Spleen (tissue), 11 donors: ENCODE results near the gene NKAIN2. TPM values are rescaled to one million over a fixed set of nuclear protein-coding genes. Genes with fewer than 3 reads are reported as not detected.

ENCODE experiments used
- DNase-seq: peaks from one replicate; pipeline ENCODE4 v3.0.0-alpha.2; 2020
- H3K27ac ChIP-seq, 8 donors: fragments of 200-600 bp; sonication (generic) in 7 of 8; 1 replicate in 4 of 8; 2 replicates in 4 of 8; pipeline versions ENCODE4 v1.5.0 to v1.8.0; 2016 to 2021; ENCODE audit warnings: inconsistent platforms in 4 of 8, mild to moderate bottlenecking in 4 of 8, moderate library complexity in 1 of 8
- H3K27me3 ChIP-seq, 7 donors: fragments of 200-600 bp; sonication (generic) in 6 of 7; replicated peaks in 1 of 7; 1 replicate in 4 of 7; 2 replicates in 3 of 7; pipeline versions ENCODE4 v1.5.0 to v1.8.0; 2016 to 2021; ENCODE audit warnings: inconsistent platforms in 3 of 7, mild to moderate bottlenecking in 1 of 7
- H3K36me3 ChIP-seq, 6 donors: fragments of 200-600 bp; sonication (generic) in 5 of 6; 1 replicate in 4 of 6; 2 replicates in 2 of 6; pipeline versions ENCODE4 v1.5.0 to v1.8.0; 2016 to 2021; ENCODE audit warnings: inconsistent platforms in 2 of 6
- H3K4me1 ChIP-seq, 6 donors: fragments of 200-600 bp; sonication (generic) in 5 of 6; 1 replicate in 3 of 6; 2 replicates in 3 of 6; pipeline versions ENCODE4 v1.5.0 to v1.8.0; 2016 to 2021; ENCODE audit warnings: inconsistent platforms in 3 of 6
- H3K4me3 ChIP-seq, 8 donors: fragments of 200-600 bp; sonication (generic) in 7 of 8; 1 replicate in 4 of 8; 2 replicates in 4 of 8; pipeline versions ENCODE4 v1.5.0 to v1.8.0; 2016 to 2021; ENCODE audit warnings: inconsistent platforms in 4 of 8, mild to moderate bottlenecking in 4 of 8, moderate library complexity in 2 of 8
- H3K9me3 ChIP-seq, 8 donors: fragments of 200-600 bp; sonication (generic) in 7 of 8; 1 replicate in 4 of 8; 2 replicates in 4 of 8; pipeline versions ENCODE4 v1.5.0 to v1.8.0; 2016 to 2021; ENCODE audit warnings: inconsistent platforms in 4 of 8
- POLR2A ChIP-seq, 3 donors: fragments of 450-650 bp; IDR thresholded peaks; one replicate each; pipeline ENCODE4 v1.5.1; 2017; ENCODE audit warnings: antibody characterized with exemption in 3 of 3, mild to moderate bottlenecking in 1 of 3
- POLR2AphosphoS5 ChIP-seq, 3 donors: sonication (generic); formaldehyde crosslinking; IDR thresholded peaks; one replicate each; pipeline ENCODE4 v1.5.1; 2017; ENCODE audit warnings: antibody characterized with exemption in 3 of 3
- WGBS, 5 donors: extraction: QIAGEN DNeasy Blood & Tissue Kit in 3 of 5; methylation state at CpG; one replicate each; pipeline versions ENCODE4 v1.1.5 to v1.1.7; 2013 to 2018; 5-methylcytosine and 5-hydroxymethylcytosine counted together
- intact Hi-C: fragments of 100-400 bp; cut with DNase I; formaldehyde crosslinking; loops from one replicate; pipeline ENCODE4 v1.15.0; 2023; ENCODE audit warnings: low total_unique reads
- polyA plus RNA-seq, 3 donors: library from polyadenylated mRNA; stranded (reverse); fragments of 200-250 nt; gene quantifications; one replicate each; pipeline ENCODE4 v1.2.1, GENCODE V29; 2013
- total RNA-seq, 7 donors: library from RNA; depleted of rRNA in 3 of 7; stranded (reverse); fragments of >200 nt in 3 of 7; fragmentation: NEBNext Ultra II Directional in 4 of 7; extraction: Animal tissue kit (Norgen Biotek cat#: 25700) in 4 of 7; gene quantifications; one replicate each; pipeline versions ENCODE4 v1.1.0 to v1.2.1, GENCODE V29; 2016 to 2021
- TF ChIP-seq, protein P1 (sequence below), 11 experiments: fragments of 200-600 bp in 7 of 11; fragments of 450-650 bp in 4 of 11; sonication (generic) in 4 of 11; IDR thresholded peaks in 8 of 11; conservative IDR thresholded peaks in 3 of 11; 1 replicate in 7 of 11; 2 replicates in 4 of 11; pipeline versions ENCODE4 v1.4.0 to v1.8.0; 2016 to 2021; ENCODE audit warnings: antibody characterized with exemption in 11 of 11, inconsistent platforms in 4 of 11, mild to moderate bottlenecking in 1 of 11
- donor health status: healthy with polysubstance abuse.
- donor health status: DM: no; HTN: no; CAD: no; lungs with moderate emphysema.
- donor health status: DM: no; HTN: no; CAD: no.
- donor health status: Bipolar disorder and iron deficiency.
- donor health status: healthy.
- donor health status: DM: no; HTN: no; CAD: no.
- donor health status: DM: yes; HTN: yes; CAD: no.

NKAIN2 gene
- total and polyA plus RNA-seq, 10 donors: 0.13 to 0.51 (median 0.18) TPM; not detected in 4

DNA sequence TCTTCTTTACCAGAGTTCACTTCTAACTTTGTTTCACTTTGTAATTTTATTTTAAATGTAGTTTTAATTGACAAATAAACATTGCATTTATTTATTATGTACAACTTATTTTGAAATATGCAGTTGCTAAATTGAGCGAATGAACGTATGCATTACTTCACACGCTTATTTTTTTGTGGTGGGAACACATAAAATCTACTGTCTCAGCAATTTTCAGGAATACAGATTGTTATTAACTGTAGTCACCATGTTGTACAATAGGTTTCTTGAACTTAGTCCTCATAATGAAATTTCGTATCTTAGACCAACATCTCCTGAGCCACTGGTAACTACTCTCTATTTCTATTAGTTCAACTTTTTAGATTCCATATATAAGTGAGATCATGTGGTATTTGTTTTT, 46.9 kb downstream of the NKAIN2 start:
- peaks cover 0 to 11% (median 0%) of the 10 kb centered on the region in 8 donors for H3K9me3 ChIP-seq
- TF ChIP-seq, protein P1, sequence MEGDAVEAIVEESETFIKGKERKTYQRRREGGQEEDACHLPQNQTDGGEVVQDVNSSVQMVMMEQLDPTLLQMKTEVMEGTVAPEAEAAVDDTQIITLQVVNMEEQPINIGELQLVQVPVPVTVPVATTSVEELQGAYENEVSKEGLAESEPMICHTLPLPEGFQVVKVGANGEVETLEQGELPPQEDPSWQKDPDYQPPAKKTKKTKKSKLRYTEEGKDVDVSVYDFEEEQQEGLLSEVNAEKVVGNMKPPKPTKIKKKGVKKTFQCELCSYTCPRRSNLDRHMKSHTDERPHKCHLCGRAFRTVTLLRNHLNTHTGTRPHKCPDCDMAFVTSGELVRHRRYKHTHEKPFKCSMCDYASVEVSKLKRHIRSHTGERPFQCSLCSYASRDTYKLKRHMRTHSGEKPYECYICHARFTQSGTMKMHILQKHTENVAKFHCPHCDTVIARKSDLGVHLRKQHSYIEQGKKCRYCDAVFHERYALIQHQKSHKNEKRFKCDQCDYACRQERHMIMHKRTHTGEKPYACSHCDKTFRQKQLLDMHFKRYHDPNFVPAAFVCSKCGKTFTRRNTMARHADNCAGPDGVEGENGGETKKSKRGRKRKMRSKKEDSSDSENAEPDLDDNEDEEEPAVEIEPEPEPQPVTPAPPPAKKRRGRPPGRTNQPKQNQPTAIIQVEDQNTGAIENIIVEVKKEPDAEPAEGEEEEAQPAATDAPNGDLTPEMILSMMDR (IDR thresholded peaks at IDR 0.05 in 8 of 11, conservative IDR thresholded peaks at IDR 0.05 in 3 of 11): no peak
- TF ChIP-seq POLR2A (IDR thresholded peaks at IDR 0.05): no peak
- no peak for TF ChIP-seq POLR2AphosphoS5 (IDR thresholded peaks at IDR 0.05)
- WGBS, 5 donors: 85 to 95% (median 91%) methylated on average over 4 of the region's 4 CpGs
- H3K4me3 ChIP-seq: no peak overlapping the region
- H3K27ac ChIP-seq: no peak overlapping the region
- DNase-seq: no peak
- no peaks in the 10 kb centered on the region for H3K4me1 ChIP-seq
- intact Hi-C loops: no loop called here
- H3K36me3 ChIP-seq: no peaks in the 10 kb centered on the region
- no peaks in the 10 kb centered on the region for H3K27me3 ChIP-seq

DNA sequence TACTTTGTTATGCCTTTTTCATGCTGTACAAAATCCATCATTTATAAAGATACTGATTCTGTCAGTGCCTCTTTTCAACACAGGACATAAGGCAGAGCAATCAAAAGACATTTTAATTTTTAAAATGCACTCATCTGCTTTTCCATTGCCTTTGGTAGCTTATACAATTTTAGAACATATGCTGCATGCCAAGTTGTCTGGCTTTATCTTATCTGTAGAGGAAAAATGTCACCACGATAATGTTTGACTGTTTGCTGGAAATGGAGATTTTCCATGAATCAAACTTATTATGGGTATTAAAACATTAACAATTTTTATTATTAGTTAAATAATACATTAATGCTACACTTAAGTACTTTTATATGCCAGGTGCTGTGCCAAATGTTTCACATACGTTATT, 50.5 kb downstream of the NKAIN2 start:
- Histone ChIP-seq H3K4me1 (no peaks in the 10 kb centered on the region), H3K27ac (no peak overlapping the region), H3K9me3 (no peaks in the 10 kb centered on the region), H3K27me3 (no peaks in the 10 kb centered on the region), H3K4me3 (no peak overlapping the region), H3K36me3 (no peaks in the 10 kb centered on the region)
- TF ChIP-seq POLR2AphosphoS5 (IDR thresholded peaks at IDR 0.05) (no peak), POLR2A (IDR thresholded peaks at IDR 0.05) (no peak)
- TF ChIP-seq, protein P1 (IDR thresholded peaks at IDR 0.05 in 8 of 11, conservative IDR thresholded peaks at IDR 0.05 in 3 of 11): no peak
- 78 to 89% (median 85%) methylated on average over 2 of the region's 2 CpGs for WGBS, 5 donors
- no peak for DNase-seq
- intact Hi-C loops: no loop called here

GRCh38 chr6:123855506-123855905, 51.8 kb downstream of the NKAIN2 start:
- Histone ChIP-seq H3K9me3 (no peaks in the 10 kb centered on the region), H3K4me3 (no peak overlapping the region), H3K27me3 (no peaks in the 10 kb centered on the region), H3K27ac (no peak overlapping the region), H3K36me3 (no peaks in the 10 kb centered on the region), H3K4me1 (no peaks in the 10 kb centered on the region)
- intact Hi-C loops: no loop called here
- no peak for DNase-seq
- 60 to 76% (median 66%) methylated on average over 2 of the region's 2 CpGs for WGBS, 5 donors
- TF ChIP-seq POLR2AphosphoS5 (IDR thresholded peaks at IDR 0.05) (no peak), POLR2A (IDR thresholded peaks at IDR 0.05) (no peak)
- TF ChIP-seq, protein P1 (IDR thresholded peaks at IDR 0.05 in 8 of 11, conservative IDR thresholded peaks at IDR 0.05 in 3 of 11): no peak

DNA sequence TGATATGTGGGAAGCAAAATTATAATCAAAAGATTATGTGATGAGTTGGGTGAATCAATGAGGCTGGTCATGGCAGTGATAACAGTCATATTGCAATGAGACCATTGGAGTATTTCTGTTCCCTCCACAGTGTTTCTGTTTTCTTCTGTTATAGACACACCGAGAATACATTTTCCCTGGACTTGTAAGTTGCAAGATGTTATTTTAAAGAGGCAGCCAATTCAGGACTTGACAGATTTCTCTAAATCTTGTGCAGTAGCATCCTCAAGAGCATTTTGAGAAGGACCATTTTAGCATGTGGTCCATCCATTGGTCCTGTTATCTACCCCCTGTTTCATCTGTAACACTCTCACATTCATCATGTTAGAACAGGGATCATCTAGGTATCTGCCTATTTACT, 55.6 kb downstream of the NKAIN2 start:
- H3K4me3 ChIP-seq: no peak overlapping the region
- WGBS, 5 donors: 83 to 97% (median 89%) methylated on average over 1 of the region's 1 CpG
- no peak overlapping the region for H3K27ac ChIP-seq
- TF ChIP-seq, protein P1 (IDR thresholded peaks at IDR 0.05 in 8 of 11, conservative IDR thresholded peaks at IDR 0.05 in 3 of 11): no peak
- TF ChIP-seq POLR2A (IDR thresholded peaks at IDR 0.05): no peak
- no peak for TF ChIP-seq POLR2AphosphoS5 (IDR thresholded peaks at IDR 0.05)
- intact Hi-C loops: no loop called here
- no peaks in the 10 kb centered on the region for H3K9me3 ChIP-seq
- no peaks in the 10 kb centered on the region for H3K36me3 ChIP-seq
- no peaks in the 10 kb centered on the region for H3K4me1 ChIP-seq
- DNase-seq: no peak
- H3K27me3 ChIP-seq: no peaks in the 10 kb centered on the region
